NCI-H524 (cell line): ENCODE measurements around the gene POLR2J2.
"Not testable (repeated sequence)": the region's sequence is repeated elsewhere in the genome, so short reads cannot be mapped to it uniquely, and the experiment has no call there.

Experiments used
- DNase-seq, 2 experiments: peaks; one replicate each; lab custom pipeline; 2025; lab: John Stamatoyannopoulos, UW

The POLR2J2 gene

GRCh38 chr7:102671956-102672307 is 469 bp upstream of the POLR2J2 start:
- DNase-seq = not testable (repeated sequence)

DNA sequence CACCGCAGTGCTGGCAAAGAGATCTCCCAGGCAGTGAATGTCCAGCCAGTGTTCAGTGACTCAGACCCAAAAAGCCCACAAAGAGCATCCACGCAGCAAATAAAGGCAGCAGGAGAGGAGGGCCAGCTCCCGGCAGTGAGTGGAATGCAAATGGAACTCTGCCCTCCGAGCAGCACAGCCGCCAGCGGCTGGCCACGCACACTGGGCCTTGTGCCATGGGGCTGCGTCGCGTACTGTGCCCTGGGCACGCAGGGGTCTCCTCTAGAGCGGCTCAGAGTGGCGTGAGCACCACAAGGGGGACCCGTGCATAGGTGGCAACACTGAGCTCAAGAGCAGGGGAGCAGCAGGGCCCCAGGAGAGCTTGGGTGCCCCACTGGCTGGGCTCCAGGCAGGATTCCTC is 3.9 kb downstream of the POLR2J2 start:
- DNase-seq = not testable (repeated sequence)

- not testable (repeated sequence) for DNase-seq
These were observed 4.6 kb downstream of the POLR2J2 start for GRCh38 chr7:102666850-102667249.

DNA sequence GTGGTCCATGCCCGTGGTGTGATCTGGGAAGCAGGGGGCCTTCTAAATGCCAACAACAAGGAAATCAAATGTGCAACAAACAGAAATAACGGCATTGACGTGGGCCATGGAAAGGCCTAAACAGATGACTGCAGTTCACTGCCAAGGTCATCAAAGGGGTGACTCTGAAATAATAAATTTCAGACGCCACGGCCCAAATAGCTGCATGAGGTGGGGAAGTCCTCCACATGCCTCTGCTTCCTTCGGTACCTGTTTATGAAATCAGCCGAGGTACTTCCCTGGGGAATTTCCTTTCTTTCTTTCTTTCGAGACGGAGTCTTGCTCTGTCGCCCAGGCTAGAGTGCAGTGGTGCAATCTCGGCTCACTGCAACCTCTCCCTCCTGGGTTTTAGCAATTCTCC is 6.7 kb downstream of the POLR2J2 start:
- DNase-seq = not testable (repeated sequence)

GRCh38 chr7:102649924-102650323 is 21.5 kb downstream of the POLR2J2 start, which contains the start of gene SPDYE2B:
Gene SPDYE2B (plus strand): TSS chr7:102650319. CDS start chr7:102652349, 2,030 bp downstream.
- DNase-seq = not testable (repeated sequence)

GRCh38 chr7:102647813-102648212 is 23.6 kb downstream of the POLR2J2 start:
- DNase-seq = not testable (repeated sequence)

- DNase-seq = not testable (repeated sequence)
These were observed 28.1 kb downstream of the POLR2J2 start for GRCh38 chr7:102643404-102643803.

DNA sequence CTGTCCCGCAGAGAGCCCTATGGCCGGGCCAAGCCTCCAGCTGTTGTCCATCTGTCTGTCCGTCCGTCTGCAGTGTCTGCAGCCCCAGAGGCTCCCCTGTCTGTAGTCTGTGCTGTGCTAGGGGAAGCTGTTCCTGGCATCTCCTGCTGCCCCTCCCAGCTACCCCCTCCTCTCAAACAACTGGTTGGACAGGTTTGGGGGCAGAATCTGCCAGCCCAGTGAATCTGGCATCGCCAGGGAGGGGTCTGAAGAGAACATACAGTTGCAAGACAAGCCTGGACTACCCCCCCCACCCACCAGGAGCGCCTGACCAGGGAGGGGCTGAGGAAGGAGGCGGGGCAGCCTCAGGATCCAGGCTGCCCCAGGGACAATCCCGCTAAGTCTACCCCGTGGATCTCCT is 28.8 kb downstream of the POLR2J2 start, which contains the start of gene UPK3BL1:
TSS of gene UPK3BL1 (minus strand) at position 101 of the 400 bp plus-strand sequence. CDS start at position 51, 50 bp downstream.
- not testable (repeated sequence) for DNase-seq

- DNase-seq = not testable (repeated sequence)
These were observed 32.6 kb downstream of the POLR2J2 start for GRCh38 chr7:102638848-102639247.

- DNase-seq = not testable (repeated sequence)
These were observed 34.5 kb downstream of the POLR2J2 start for GRCh38 chr7:102636956-102637355.

DNA sequence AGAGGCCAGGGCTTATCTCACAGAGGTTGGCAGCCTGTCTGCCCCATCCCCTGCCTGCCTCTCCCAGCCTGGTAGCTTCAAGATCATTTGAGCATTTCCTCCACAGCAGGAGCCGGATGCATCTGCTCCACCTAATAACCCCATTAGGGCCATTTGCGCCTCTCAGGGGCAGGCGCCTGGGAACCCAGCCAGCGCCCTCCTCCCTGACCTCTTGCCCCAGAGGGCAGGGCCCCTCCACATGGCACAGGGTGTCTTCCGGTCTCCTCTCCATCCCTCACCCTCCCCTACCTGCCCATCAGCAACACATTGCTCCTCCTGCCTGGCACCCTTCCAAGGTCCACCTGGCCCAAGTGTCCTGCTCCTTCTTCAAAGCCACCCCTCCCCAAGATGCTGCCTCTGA is 36.1 kb downstream of the POLR2J2 start:
- DNase-seq = not testable (repeated sequence)

- not testable (repeated sequence) for DNase-seq
These were observed 37.2 kb downstream of the POLR2J2 start for GRCh38 chr7:102634299-102634698.

GRCh38 chr7:102630622-102631021 is 40.8 kb downstream of the POLR2J2 start:
- not testable (repeated sequence) for DNase-seq

- DNase-seq = not testable (repeated sequence)
These were observed 44.1 kb downstream of the POLR2J2 start for GRCh38 chr7:102627271-102627904.

- not testable (repeated sequence) for DNase-seq
These were observed 53.3 kb downstream of the POLR2J2 start for GRCh38 chr7:102618122-102618521.

- DNase-seq = not testable (repeated sequence)
These were observed 54.8 kb downstream of the POLR2J2 start, which contains the start of gene RASA4 for GRCh38 chr7:102616507-102617125. Gene RASA4 (minus strand): TSS chr7:102616756. CDS start chr7:102616689, 67 bp downstream.
